ENCODE data around the gene DMP1. TPM values are rescaled to one million over a fixed set of nuclear protein-coding genes. Genes with fewer than 3 reads are reported as not detected.
A peak's percentile ranks its signal among the peaks of the same experiment; 100 is the strongest.

DMP1 gene
- total RNA-seq, 2 donors from 2014 or later, result 0.21 TPM; not detected in 1

GRCh38 chr4:87632469-87632868 is 17.6 kb upstream of the DMP1 start:
- Histone ChIP-seq H3K27ac (peak overlapping the region; percentile 19 to 28), H3K27me3 (replicated peaks; ENCODE audit: insufficient read depth) (no peaks in the 10 kb centered on the region), H3K9me3 (no peaks in the 10 kb centered on the region), H3K4me1 (ENCODE audit: control insufficient read depth in 1 of 2, low read depth in 2 of 2) (peaks cover 24 to 26% of the 10 kb centered on the region in 2 donors), H3K36me3 (no peaks in the 10 kb centered on the region), H3K4me3 (no peak overlapping the region)
- ATAC-seq (ENCODE audit: insufficient number of reproducible peaks, low FRiP score, low read depth) (no peak), DNase-seq (ENCODE audit: low spot score) (no peak)
- TF ChIP-seq CTCF (IDR thresholded peaks at IDR 0.05), result no peak

- Histone ChIP-seq H3K36me3 (no peaks in the 10 kb centered on the region), H3K9me3 (no peaks in the 10 kb centered on the region), H3K4me3 (no peak overlapping the region), H3K4me1 (ENCODE audit: control insufficient read depth in 1 of 2, low read depth in 2 of 2) (peaks cover 24 to 26% of the 10 kb centered on the region in 2 donors), H3K27me3 (replicated peaks; ENCODE audit: insufficient read depth) (no peaks in the 10 kb centered on the region), H3K27ac (peak overlapping the region; percentile 19 to 28)
- TF ChIP-seq CTCF (IDR thresholded peaks at IDR 0.05), result no peak
- DNase-seq (ENCODE audit: low spot score), result no peak
- ATAC-seq (ENCODE audit: insufficient number of reproducible peaks, low FRiP score, low read depth), result no peak
Measured at GRCh38 chr4:87633243-87633642, 16.8 kb upstream of the DMP1 start.

- no peaks in the 10 kb centered on the region for H3K4me1 ChIP-seq (ENCODE audit: control insufficient read depth in 1 of 2, low read depth in 2 of 2)
- H3K4me3 ChIP-seq, result no peak overlapping the region
- H3K36me3 ChIP-seq, result no peaks in the 10 kb centered on the region
- peaks cover under 1% of the 10 kb centered on the region for H3K9me3 ChIP-seq
- TF ChIP-seq CTCF (IDR thresholded peaks at IDR 0.05), result no peak
- DNase-seq (ENCODE audit: low spot score) (no peak), ATAC-seq (ENCODE audit: insufficient number of reproducible peaks, low FRiP score, low read depth) (no peak)
- H3K27ac ChIP-seq, result no peak overlapping the region
- H3K27me3 ChIP-seq (replicated peaks; ENCODE audit: insufficient read depth), result no peaks in the 10 kb centered on the region
Measured at GRCh38 chr4:87644286-87644685, 5.8 kb upstream of the DMP1 start.

GRCh38 chr4:87650938-87651337 is 858 bp downstream of the DMP1 start:
- Histone ChIP-seq H3K27me3 (replicated peaks; ENCODE audit: insufficient read depth) (no peaks in the 10 kb centered on the region), H3K9me3 (no peaks in the 10 kb centered on the region), H3K36me3 (no peaks in the 10 kb centered on the region), H3K4me1 (ENCODE audit: control insufficient read depth in 1 of 2, low read depth in 2 of 2) (no peaks in the 10 kb centered on the region), H3K27ac (no peak overlapping the region), H3K4me3 (no peak overlapping the region)
- no peak for TF ChIP-seq CTCF (IDR thresholded peaks at IDR 0.05)
- no peak for DNase-seq (ENCODE audit: low spot score)
- no peak for ATAC-seq (ENCODE audit: insufficient number of reproducible peaks, low FRiP score, low read depth)

- TF ChIP-seq CTCF (IDR thresholded peaks at IDR 0.05), result no peak
- ATAC-seq (ENCODE audit: insufficient number of reproducible peaks, low FRiP score, low read depth) (no peak), DNase-seq (ENCODE audit: low spot score) (no peak)
- Histone ChIP-seq H3K36me3 (no peaks in the 10 kb centered on the region), H3K27ac (no peak overlapping the region), H3K27me3 (replicated peaks; ENCODE audit: insufficient read depth) (no peaks in the 10 kb centered on the region), H3K4me3 (no peak overlapping the region), H3K4me1 (ENCODE audit: control insufficient read depth in 1 of 2, low read depth in 2 of 2) (peaks cover 8 to 10% of the 10 kb centered on the region in 2 donors), H3K9me3 (no peaks in the 10 kb centered on the region)
Measured at GRCh38 chr4:87651941-87652340, 1.9 kb downstream of the DMP1 start.
